Right renal cortex interstitium (tissue), 3 donors: Measurements from ENCODE around the gene MET. TPM values are rescaled to one million over a fixed set of nuclear protein-coding genes. Genes with fewer than 3 reads are reported as not detected.
"Not testable (repeated sequence)": the region's sequence is repeated elsewhere in the genome, so short reads cannot be mapped to it uniquely, and the experiment has no call there.

Experiments used
- DNase-seq, 3 donors: peaks; one replicate each; pipeline ENCODE4 v3.0.0-alpha.2; 2013; ENCODE audit warnings: low read depth in 3 of 3, low spot score in 2 of 3
- polyA plus RNA-seq, 3 donors: library from polyadenylated mRNA; unstranded; fragments of 120-200 nt; gene quantifications; one replicate each; pipeline ENCODE4 v1.2.1, GENCODE V29; 2013; ENCODE audit not compliant: insufficient read length in 3 of 3

Gene MET
- polyA plus RNA-seq = 10 to 100 TPM; 47.8 to 48.3 (median 48.2) TPM

DNA sequence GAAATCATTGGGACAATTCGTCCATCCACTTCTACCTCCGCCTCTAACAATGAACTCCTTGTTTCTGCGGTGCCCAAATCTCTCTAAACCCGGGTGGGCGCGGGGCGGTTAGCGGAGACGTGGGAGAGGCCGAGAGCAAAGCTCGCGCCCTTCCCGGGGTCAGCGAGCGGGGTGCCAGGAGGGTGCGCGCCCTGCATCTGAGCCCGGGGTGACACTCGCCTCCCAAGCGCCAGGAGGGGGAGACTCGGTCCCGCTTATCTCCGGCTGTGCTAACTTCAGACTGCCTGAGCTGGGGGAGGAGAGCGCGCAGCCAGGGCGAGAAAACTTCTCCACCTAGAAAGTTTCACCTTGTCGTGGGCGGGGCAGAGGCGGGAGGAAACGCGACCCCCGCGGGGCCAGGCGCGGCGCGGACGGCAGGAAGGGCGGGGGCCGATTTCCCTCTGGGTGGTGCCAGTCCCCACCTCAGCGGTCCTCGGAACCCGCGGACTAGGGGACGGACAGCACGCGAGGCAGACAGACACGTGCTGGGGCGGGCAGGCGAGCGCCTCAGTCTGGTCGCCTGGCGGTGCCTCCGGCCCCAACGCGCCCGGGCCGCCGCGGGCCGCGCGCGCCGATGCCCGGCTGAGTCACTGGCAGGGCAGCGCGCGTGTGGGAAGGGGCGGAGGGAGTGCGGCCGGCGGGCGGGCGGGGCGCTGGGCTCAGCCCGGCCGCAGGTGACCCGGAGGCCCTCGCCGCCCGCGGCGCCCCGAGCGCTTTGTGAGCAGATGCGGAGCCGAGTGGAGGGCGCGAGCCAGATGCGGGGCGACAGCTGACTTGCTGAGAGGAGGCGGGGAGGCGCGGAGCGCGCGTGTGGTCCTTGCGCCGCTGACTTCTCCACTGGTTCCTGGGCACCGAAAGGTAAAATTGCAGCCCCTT lies at the start of gene MET:
Gene MET (plus strand): TSS at position 516 of the 915 bp plus-strand sequence. CDS start 26,889 bp downstream, outside the sequence.
- DNase-seq = peak in 1 of 3 donors; percentile 55

DNA sequence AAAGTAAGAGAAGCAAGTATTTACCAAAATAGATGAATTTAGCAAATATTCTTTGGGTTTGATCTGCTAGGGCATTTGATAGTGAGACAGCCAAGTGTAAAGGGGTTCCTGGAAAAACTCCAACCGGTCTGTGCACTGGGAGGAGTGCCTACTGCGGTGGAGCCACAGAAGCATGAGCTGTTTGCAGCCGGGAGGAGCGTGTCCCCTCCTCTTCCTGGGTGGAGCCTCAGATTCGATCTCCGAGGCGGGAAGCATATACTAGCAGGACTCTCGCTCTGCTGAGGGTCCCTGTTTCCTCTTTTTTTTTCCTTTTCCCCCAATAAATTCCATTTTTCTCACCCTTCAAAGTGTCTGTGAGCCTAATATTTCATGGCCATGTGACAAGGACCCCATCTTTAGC lies 45.1 kb upstream of the MET start:
- no peak for DNase-seq

DNA sequence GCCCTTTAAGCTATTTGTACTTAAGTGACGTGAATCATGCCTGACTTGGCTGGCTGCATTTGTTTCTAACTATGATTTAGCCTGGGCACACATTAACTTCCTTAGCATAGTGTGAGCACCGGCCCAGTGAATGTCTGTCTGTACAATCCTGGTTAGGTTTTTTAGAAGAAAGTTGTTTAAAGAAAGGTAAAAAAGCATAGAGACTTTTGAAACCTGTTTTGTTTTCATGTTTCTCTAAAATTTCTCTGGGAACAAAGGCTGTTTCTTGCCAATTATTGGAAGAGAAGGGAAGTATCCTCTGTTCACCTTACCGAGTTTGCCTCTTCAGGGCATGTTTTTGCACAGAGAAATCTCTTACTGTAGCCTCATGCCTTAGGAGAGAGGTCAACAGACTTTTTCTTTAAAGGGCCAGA lies 42.9 kb upstream of the MET start:
- no peak for DNase-seq

DNA sequence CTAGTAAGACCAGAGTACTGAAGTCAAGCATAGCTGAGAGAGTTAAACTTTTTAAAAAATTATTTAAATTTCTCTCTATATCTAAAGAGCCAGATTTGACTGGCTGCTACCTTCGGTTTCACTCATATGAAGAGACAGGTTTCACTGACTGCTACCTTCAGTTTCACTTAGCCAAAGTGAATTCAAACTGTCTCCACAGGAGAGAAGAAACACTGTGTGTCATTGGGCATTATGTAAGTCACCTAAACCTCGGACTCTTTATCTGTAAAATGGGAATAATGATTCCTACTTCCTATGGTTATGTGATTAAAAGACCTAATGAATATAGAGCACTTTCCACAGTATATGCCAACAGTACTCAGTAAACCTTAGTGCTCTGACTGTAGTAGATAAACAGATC lies 41.6 kb upstream of the MET start:
- DNase-seq = no peak

DNA sequence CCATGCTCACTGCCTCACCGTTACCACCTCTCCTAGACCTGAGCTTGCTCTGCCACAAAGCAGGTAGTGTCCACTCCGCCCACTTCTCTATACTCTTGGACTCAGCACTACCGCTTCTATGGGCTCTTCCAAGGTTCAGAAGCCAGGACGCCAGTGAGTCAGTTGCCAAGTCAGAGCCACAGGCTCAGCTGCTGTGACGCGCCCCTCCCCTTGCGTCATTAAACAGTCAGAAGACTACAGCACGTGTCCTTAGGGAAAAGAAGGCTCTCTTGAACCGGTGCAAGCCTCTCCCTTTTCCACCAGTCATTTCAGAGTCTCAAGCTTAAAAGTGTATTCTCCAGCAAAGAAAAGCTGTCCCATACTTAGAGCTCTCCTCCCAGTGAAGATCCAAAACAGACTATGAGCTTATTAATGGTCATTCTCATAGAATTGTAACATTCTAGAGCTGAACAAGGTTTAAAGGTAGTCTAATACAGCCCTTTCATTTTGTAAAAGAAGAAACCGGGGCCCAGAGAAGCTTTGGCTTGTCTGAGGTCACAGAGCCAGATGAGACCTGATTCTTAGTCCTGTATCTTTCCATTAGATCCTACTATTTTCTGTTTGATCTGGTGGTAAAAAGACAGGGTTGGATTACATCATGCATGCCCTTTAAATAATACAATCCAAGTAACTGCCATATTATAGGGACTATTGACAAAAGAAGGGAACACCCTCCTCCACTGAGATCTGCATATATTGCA lies 40.9 kb upstream of the MET start:
- DNase-seq = no peak

DNA sequence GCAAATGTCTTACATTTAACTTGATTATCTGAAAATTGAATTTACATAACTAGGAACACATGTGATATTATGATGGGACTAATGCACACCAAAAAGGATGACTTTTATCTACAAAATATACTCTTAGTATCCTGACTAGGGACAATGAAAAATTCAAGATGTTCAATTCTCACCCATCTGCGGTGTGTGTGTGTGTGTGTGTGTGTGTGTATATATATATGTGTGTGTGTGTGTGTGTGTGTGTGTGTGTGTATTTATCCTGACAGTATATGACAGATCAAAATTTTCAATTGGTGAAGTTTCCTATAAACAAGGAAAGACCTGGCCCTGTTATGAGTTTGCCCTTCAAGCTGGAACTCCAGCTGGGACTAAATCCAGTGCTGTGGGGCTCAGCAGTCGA lies 40.3 kb upstream of the MET start:
- no peak for DNase-seq

DNA sequence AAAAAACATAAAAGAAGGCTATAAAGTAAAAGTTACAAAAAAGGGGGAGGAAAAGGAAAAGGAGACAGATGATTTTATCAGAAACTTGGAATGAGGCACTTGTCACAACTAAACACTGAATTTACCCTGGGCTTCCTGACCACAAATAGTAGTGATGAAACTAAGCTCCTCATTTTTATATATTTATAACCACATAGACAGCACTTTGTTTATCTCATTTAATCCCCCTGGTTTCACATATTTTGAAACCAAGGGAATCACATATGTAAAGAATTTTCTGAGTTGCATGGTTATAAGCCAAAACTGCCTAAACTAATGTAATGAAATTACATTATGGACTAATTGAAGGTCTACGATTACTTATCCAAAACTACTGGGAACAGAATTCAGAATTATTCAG lies 39.6 kb upstream of the MET start:
- DNase-seq = no peak

DNA sequence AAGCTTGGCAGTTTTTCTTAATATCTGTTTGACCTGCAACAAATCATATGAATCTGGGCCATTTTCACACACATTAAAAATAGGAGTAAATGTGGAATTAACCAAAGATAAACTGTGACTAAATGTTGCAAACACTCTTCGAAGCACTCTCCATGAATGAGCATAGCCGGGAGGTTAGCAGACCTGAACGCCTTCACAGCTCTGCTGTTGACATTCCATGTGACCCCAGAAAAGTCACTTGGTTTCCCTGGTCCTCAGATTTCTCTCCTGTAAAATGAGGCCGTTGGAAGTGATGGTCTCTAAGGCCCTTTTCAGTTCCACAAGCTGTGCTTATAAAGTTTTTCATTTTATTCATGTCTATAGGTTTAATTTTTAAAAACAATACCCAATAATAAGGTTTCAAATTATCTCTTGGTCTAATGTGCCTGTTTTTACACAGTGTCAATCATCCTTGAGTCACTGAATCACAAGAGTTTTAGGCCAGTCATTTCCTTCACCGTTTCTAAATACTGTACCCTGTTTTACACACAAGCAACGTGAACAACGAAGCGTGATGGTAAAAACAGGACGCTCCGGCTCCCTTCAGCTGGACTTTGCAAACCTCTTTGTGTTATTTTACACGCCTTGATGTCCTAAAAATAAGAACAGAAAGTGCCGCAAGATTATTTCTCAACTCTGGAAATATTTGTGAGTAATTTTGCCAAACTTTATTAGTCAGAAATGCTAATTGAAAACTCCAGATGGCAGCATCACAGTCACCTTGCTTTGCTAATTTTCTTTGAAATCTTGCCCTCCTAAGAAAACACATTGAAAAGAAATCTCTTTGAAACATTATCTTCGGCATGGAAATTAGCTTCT lies 38.6 kb upstream of the MET start:
- DNase-seq = no peak

DNA sequence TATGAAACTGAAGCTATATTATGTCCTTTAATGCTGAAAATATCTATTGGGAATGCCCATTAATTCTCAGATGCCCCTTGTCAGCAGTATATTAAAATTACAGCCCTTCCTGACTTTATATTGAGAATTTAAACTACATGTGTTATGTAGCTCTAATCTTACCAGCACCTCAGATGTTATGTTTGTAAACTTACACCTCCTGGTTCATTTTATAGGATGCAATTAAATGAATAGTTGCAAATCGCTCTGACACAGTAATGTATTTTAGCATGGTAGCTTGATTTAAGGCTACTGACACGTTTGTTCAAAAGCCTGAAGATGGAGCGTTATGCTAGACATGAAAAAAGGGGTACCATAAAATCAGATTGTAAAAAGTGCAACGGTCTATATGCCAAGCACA lies 35.0 kb upstream of the MET start:
- DNase-seq = peak in 1 of 3 donors; percentile 12

DNA sequence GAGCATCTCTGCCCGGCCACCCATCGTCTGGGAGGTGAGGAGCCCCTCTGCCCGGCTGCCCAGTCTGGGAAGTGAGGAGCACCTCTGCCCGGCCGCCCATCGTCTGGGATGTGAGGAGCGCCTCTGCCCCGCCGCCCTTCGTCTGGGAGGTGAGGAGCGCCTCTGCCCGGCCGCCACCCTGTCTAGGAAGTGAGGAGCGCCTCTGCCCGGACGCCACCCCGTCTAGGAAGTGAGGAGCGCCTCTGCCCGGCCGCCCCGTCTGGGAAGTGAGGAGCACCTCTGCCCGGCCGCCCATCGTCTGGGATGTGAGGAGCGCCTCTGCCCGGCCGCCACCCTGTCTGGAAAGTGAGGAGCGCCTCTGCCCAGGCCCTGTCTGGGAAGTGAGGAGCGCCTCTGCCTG lies 33.4 kb upstream of the MET start:
- not testable (repeated sequence) for DNase-seq

DNA sequence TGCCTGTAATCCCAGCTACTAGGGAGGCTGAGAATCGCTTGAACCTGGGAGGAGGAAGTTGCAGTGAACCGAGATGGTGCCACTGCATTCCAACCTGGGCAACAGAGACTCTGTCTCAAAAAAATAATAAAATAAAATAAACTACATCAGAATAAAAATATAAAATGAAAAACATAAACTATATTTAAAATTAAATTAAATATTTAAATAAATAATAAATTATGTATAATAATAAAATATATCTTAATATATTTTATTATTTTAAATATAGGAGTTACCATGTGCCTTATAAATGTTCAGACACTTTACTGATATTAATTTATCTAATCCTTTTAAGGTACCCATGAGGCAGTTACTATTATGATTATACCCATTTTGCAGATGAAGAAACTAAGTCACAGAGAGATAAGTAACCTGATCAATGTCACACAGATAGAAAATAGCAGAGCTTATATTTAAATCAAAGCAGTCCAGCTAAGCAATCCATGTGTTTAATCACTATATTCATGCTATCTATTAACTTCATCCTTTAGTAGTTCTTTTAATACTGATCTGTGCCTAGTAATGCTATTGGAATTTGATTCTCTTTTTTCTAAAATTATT lies 30.3 kb upstream of the MET start:
- no peak for DNase-seq

DNA sequence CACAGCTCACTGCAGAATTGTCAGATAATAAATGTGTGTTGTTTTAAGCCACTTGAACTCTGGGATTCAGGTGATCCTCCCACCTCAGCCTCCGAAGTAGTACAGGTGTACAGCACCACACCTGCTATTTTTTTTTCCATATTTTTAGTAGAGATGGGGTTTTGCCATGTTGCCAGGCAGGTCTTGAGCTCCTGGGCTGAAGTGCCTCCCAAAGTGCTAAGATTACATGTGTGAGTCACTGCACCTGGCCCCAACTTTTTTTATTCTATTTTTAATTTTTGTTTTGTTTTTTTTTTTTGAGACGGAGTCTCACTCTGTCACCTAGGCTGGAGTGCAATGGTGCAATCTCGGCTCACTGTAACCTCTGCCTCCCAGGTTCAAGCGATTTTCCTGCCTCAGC lies 28.8 kb upstream of the MET start:
- DNase-seq = not testable (repeated sequence)

DNA sequence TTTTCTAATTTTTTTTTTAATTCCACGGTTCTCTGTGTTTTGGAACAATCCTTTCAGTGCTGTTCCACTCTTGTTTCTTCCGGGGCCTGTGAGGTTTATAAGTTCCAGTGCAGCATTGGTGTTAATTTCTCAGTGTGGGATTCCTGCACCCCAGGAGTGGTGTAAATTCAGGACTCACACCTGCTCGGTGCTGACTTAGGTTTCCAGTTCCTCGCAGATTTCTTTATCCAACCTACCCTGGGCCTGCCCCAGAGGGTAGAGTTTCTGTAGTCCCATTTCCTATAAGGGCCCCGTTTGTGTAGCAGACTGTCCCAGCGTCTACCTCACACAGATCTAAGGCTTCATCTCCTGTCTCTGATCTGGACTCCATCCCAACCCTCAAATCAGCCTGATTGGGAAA lies 27.4 kb upstream of the MET start:
- DNase-seq = no peak

DNA sequence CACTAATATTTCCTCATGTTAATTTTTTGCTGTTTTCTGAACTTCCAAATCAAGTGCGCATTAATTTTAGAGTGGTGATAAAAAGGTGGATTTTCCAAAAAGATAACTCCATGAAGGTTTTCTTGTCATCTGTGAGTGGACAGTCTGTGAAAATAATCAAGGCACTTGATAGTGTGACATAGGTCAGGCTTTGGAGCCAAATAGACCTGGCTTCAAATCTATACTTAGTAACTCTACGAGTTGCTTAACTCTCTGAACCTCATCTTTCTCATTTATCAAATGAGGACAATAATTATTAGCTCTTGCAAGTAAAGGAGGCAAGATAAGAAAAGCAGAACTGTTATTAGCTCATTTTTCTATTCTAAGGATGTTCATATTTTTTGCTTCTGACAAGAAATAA lies 24.7 kb upstream of the MET start:
- no peak for DNase-seq

DNA sequence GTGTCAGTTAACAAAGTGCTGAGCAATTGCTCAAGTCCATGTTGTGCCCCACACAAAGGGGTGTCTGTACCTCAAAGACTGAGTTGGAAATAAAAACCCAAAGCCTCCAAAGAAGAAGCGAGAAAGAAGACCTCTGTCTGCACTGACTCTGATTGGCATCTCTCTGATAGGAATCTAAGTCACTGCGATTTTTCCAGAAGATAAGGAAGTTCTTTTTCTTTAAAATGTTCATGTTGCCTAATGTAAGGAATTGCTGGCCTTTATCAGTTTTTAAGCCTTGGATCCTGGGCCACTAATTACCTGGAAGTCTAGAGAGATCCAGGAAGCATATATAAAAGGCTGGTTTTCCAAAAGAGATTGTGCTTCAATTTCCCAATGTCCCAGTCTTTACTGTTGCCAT lies 24.1 kb upstream of the MET start:
- DNase-seq = no peak

DNA sequence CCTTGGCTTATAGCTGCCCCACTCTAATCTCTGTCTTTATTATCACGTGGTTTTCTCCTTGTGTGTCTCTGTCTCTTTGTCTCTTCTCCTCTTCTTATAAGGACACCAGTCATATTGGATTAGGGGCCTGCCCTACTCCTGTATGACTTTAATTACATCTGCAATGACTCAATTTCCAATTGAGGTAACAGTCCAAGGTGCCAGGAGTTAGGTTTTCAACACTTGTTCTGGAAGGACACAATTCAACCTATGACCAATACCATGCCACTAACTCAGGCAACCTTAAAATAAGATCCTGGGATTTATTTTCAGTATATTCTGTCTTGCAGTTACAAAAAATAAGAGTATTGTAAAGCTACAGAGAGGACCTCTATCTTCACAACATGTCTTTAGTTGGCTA lies 21.6 kb upstream of the MET start:
- no peak for DNase-seq

DNA sequence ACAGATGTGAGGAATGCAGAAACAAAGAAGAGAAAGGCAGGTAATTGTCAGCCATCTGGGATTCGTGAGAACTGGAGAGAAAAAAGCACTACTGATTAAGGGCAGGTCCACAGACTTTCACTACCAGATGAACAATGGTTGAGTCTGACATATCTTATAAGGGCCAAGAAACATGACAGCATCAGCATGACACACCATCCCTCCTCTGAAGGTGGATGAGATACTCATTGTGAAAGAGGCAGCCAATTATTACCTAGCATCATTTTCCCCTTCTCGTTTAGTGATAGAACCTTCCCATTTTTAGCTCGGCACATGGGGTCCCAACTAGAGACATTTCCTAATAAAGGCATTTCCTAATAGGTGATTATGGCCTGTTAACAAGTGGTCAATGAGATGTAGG lies 19.2 kb upstream of the MET start:
- no peak for DNase-seq

DNA sequence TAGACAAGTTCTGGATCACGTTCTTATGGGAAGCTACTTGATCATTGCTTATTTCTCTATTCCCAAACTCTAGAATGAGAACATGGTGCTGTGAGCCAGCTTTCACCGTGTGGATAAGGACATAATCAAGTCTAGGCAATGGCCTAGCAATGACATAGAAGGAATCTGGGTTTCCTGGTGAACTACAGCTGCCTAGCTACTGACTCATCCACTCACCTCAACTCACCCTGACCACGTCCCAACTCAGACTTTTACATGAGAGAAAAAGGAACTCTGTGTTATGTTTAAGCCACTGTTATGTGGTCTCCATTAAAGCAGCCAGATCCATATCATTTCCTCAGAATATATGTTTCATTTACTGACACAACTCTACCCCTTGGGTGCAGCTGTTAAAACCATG lies 18.8 kb upstream of the MET start:
- DNase-seq = no peak

DNA sequence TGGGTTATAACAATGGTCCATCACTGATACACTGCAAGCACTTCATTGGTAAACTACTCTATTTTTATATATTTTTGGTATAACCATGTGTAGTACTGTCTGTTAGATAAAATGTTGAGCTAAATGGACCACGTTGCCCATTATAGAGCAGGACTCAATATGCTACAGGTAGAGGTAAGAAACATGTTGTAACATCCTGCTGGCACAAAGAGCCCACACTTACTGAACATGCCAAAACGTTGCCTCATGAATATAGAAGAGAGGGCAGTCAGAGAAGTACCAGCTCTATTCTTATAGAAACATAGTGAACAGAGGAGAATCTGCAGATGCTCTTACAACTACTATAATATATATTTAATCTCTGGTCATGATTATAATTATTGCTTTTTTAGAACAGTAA lies 18.4 kb upstream of the MET start:
- DNase-seq = no peak

DNA sequence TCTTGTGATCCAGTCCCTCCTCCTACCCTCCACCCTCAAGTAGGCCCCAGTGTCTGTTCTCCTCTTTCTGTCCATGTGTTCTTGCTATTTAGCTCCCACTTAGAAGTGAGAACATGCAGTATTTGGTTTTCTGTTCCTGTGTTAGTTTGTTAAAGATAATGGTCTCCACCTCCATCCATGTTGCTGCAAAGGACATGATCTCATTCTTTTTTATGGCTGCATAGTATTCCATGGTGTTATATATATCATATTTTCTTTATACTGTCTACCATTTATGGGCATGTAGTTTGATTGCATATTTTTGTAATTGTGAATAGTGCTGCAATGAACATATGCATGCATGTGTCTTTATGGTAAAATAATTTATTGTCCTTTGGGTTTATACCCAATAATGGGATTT lies 12.7 kb upstream of the MET start:
- not testable (repeated sequence) for DNase-seq

DNA sequence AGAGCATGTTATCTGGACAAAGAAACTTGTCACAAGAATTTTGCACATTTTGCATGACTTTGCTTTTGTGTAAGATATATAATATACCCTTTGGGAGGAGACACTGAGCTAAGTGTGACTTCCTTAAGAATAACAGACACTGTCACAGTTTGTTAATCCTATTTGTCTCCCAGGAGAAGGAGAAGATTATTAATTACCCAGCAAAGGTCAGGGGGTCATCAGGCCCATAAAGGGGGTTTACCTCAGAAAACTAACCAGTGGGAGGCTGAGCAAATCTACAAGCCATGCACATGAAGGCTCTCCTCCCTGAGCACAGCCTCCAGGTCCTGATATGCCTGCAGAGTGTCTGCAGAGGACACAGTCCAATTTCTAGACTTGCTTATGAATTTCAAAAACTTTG lies 10.1 kb upstream of the MET start:
- peak in 1 of 3 donors; percentile 40 for DNase-seq
